Adrenal gland (tissue), 12 donors: ENCODE results near the gene DOCK9. TPM values are rescaled to one million over a fixed set of nuclear protein-coding genes. Genes with fewer than 3 reads are reported as not detected.

Source experiments
- DNase-seq, 7 donors: peaks; one replicate each; pipeline ENCODE4 v3.0.0-alpha.2; 2019 to 2020
- H3K27ac ChIP-seq, 5 donors: fragments of 200-600 bp; sonication (generic) in 4 of 5; 1 replicate in 3 of 5; 2 replicates in 2 of 5; pipeline versions ENCODE4 v1.5.1 to v1.8.0; 2016 to 2020; ENCODE audit warnings: mild to moderate bottlenecking in 1 of 5
- H3K27me3 ChIP-seq: fragments of 200-600 bp; 2 replicates; pipeline ENCODE4 v1.8.0; 2021
- H3K36me3 ChIP-seq, 2 donors: fragments of 200-600 bp; replicated peaks in 1 of 2; 1 replicate in 1 of 2; 2 replicates in 1 of 2; pipeline versions ENCODE4 v1.5.1 to v1.8.0; 2018 to 2022
- H3K4me1 ChIP-seq, 2 donors: fragments of 200-600 bp; replicated peaks in 1 of 2; 1 replicate in 1 of 2; 2 replicates in 1 of 2; pipeline versions ENCODE4 v1.5.1 to v1.8.0; 2018 to 2021
- H3K4me3 ChIP-seq, 4 donors: fragments of 200-600 bp; sonication (generic) in 3 of 4; one replicate each; pipeline ENCODE4 v1.5.1; 2016 to 2018
- H3K9me3 ChIP-seq, 3 donors: fragments of 200-600 bp; sonication (generic) in 1 of 3; replicated peaks in 1 of 3; 1 replicate in 2 of 3; 2 replicates in 1 of 3; pipeline versions ENCODE4 v1.5.1 to v1.8.0; 2016 to 2021
- POLR2A ChIP-seq, 2 donors: fragments of 450-650 bp; IDR thresholded peaks; one replicate each; pipeline ENCODE4 v1.6.1; 2017; ENCODE audit warnings: antibody characterized with exemption in 2 of 2, mild to moderate bottlenecking in 2 of 2, moderate library complexity in 1 of 2
- WGBS, 4 donors: extraction: QIAGEN DNeasy Blood & Tissue Kit in 2 of 4; methylation state at CpG; one replicate each; pipeline versions ENCODE4 v1.1.5 to v1.1.7; 2013 to 2017; 5-methylcytosine and 5-hydroxymethylcytosine counted together
- intact Hi-C, 2 donors: fragments of 100-400 bp; cut with DNase I; formaldehyde crosslinking; loops; one replicate each; pipeline versions ENCODE4 v1.14.1 to v1.15.0; 2022 to 2023
- polyA plus RNA-seq, 3 donors: library from polyadenylated mRNA; stranded (reverse); fragments of 200-250 nt in 2 of 3; fragments of 350-450 nt in 1 of 3; fragmentation: Illumina TruSeq in 1 of 3; extraction: RNeasy Lipid Tissue Mini Kit (QIAGEN cat#74804) in 1 of 3; gene quantifications; one replicate each; pipeline ENCODE4 v1.2.3, GENCODE V29; 2013 to 2014
- total RNA-seq, 9 donors: library from RNA; depleted of rRNA in 4 of 9; stranded (reverse); fragments of >200 nt in 4 of 9; fragments of 120-200 nt in 1 of 9; fragmentation: NEBNext Ultra II Directional in 1 of 9; extraction: Animal tissue kit (Norgen Biotek cat#: 25700) in 1 of 9; gene quantifications; one replicate each; pipeline versions ENCODE4 v1.1.0 to v1.2.4, GENCODE V29; 2013 to 2023
- TF ChIP-seq, protein P1 (sequence below), 6 experiments: fragments of 450-650 bp in 4 of 6; fragments of 200-600 bp in 2 of 6; sonication (generic) in 1 of 6; IDR thresholded peaks; 1 replicate in 5 of 6; 2 replicates in 1 of 6; pipeline versions ENCODE4 v1.5.1 to v1.8.0; 2016 to 2021; ENCODE audit warnings: antibody characterized with exemption in 6 of 6, mild to moderate bottlenecking in 2 of 6, moderate library complexity in 1 of 6
- donor health status: healthy with polysubstance abuse.
- donor health status: Bipolar disorder and iron deficiency.
- donor health status: DM: yes; HTN: yes; CAD: no.
- donor health status: DM: no; HTN: no; CAD: no.
- donor health status: DM: no; HTN: no; CAD: no.
- donor health status: DM: yes; HTN: yes; CAD: no.

The DOCK9 gene
- total and polyA plus RNA-seq, 12 donors, result 16.2 to 83.4 (median 51.9) TPM

GRCh38 chr13:98878486-98879126 lies 99.3 kb downstream of the DOCK9 start:
- no peaks in the 10 kb centered on the region for H3K9me3 ChIP-seq
- H3K4me1 ChIP-seq, result no peaks in the 10 kb centered on the region
- H3K36me3 ChIP-seq, result peaks cover 0 to 37% of the 10 kb centered on the region in 2 donors
- no peaks in the 10 kb centered on the region for H3K27me3 ChIP-seq
- intact Hi-C loops, result loop anchor here in 1 of 2 donors (10.0 kb wide), 1 partner anchor 46 kb away; no protein-coding TSS in a partner anchor
- TF ChIP-seq, protein P1, sequence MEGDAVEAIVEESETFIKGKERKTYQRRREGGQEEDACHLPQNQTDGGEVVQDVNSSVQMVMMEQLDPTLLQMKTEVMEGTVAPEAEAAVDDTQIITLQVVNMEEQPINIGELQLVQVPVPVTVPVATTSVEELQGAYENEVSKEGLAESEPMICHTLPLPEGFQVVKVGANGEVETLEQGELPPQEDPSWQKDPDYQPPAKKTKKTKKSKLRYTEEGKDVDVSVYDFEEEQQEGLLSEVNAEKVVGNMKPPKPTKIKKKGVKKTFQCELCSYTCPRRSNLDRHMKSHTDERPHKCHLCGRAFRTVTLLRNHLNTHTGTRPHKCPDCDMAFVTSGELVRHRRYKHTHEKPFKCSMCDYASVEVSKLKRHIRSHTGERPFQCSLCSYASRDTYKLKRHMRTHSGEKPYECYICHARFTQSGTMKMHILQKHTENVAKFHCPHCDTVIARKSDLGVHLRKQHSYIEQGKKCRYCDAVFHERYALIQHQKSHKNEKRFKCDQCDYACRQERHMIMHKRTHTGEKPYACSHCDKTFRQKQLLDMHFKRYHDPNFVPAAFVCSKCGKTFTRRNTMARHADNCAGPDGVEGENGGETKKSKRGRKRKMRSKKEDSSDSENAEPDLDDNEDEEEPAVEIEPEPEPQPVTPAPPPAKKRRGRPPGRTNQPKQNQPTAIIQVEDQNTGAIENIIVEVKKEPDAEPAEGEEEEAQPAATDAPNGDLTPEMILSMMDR (IDR thresholded peaks at IDR 0.05), result no peak
- no peak for TF ChIP-seq POLR2A (IDR thresholded peaks at IDR 0.05)
- no peak overlapping the region for H3K4me3 ChIP-seq
- WGBS, 4 donors, result 90 to 96% (median 95%) methylated on average over 5 of the region's 5 CpGs
- H3K27ac ChIP-seq, result no peak overlapping the region
- DNase-seq, result no peak

GRCh38 chr13:98877936-98878335 lies 99.9 kb downstream of the DOCK9 start:
- TF ChIP-seq POLR2A (IDR thresholded peaks at IDR 0.05), result no peak
- TF ChIP-seq, protein P1 (IDR thresholded peaks at IDR 0.05), result no peak
- H3K4me3 ChIP-seq, result no peak overlapping the region
- no peaks in the 10 kb centered on the region for H3K27me3 ChIP-seq
- no peak overlapping the region for H3K27ac ChIP-seq
- no peaks in the 10 kb centered on the region for H3K9me3 ChIP-seq
- H3K36me3 ChIP-seq, result peaks cover 0 to 32% of the 10 kb centered on the region in 2 donors
- 90 to 94% (median 92%) methylated on average over 4 of the region's 4 CpGs for WGBS, 4 donors
- no peak for DNase-seq
- H3K4me1 ChIP-seq, result no peaks in the 10 kb centered on the region
- intact Hi-C loops, result loop anchor here in 1 of 2 donors (10.0 kb wide), 1 partner anchor 47 kb away; no protein-coding TSS in a partner anchor

DNA sequence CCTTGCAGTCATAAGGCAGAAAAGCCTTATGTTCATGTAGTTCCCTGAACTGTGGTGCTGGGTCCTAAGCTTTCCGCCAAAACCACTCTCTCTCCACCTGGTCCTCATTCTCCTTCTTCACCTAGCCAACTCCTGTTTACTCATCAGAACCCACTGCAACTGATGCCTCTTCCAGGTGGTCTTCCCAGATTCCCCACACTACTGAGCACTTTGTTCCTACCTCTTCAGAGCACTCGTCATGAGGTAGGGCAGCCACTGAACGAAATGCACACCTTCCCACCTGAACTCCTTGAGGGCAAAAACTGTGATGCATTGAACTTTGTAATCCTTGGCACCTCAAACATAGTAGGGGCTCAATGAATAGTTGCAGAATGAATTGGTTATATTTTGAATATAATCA lies 100.4 kb downstream of the DOCK9 start:
- H3K4me1 ChIP-seq, result no peaks in the 10 kb centered on the region
- 96 to 97% (median 97%) methylated on average over 3 of the region's 3 CpGs for WGBS, 4 donors
- TF ChIP-seq POLR2A (IDR thresholded peaks at IDR 0.05), result no peak
- TF ChIP-seq, protein P1 (IDR thresholded peaks at IDR 0.05), result no peak
- no peak overlapping the region for H3K27ac ChIP-seq
- intact Hi-C loops, result loop anchor here in 1 of 2 donors (10.0 kb wide), 1 partner anchor 47 kb away; no protein-coding TSS in a partner anchor
- H3K9me3 ChIP-seq, result no peaks in the 10 kb centered on the region
- H3K36me3 ChIP-seq, result peaks cover 0 to 28% of the 10 kb centered on the region in 2 donors
- no peak for DNase-seq
- no peaks in the 10 kb centered on the region for H3K27me3 ChIP-seq
- no peak overlapping the region for H3K4me3 ChIP-seq

- no peak overlapping the region for H3K27ac ChIP-seq
- DNase-seq, result no peak
- WGBS, 4 donors, result 52 to 72% (median 59%) methylated on average over 1 of the region's 1 CpG
- no peak overlapping the region for H3K4me3 ChIP-seq
- no peaks in the 10 kb centered on the region for H3K4me1 ChIP-seq
- TF ChIP-seq, protein P1 (IDR thresholded peaks at IDR 0.05), result no peak
- TF ChIP-seq POLR2A (IDR thresholded peaks at IDR 0.05), result no peak
- no peaks in the 10 kb centered on the region for H3K27me3 ChIP-seq
- intact Hi-C loops, result loop anchor here in 1 of 2 donors (10.0 kb wide), 1 partner anchor 50 kb away; no protein-coding TSS in a partner anchor
- H3K36me3 ChIP-seq, result peaks cover 0 to 19% of the 10 kb centered on the region in 2 donors
- no peaks in the 10 kb centered on the region for H3K9me3 ChIP-seq
Measured at GRCh38 chr13:98875146-98875729, 102.6 kb downstream of the DOCK9 start.
